A673 (cell line): ENCODE results near the gene SYT7. TPM values are rescaled to one million over a fixed set of nuclear protein-coding genes. Genes with fewer than 3 reads are reported as not detected.

Source experiments
- BruUV-seq: library from RNA; stranded (reverse); fragments of 400-500 nt; replicated peaks from 2 replicates; lab custom pipeline; 2021; lab: Mats Ljungman, UMichigan
- CTCF ChIA-PET: fragments of 300-600 bp; sonication (Branson Sonifier 250); formaldehyde crosslinking; loops from one replicate; lab custom pipeline; 2022; ENCODE audit warnings: antibody characterized with exemption; lab: Charles Lee
- POLR2A ChIA-PET: fragments of 300-600 bp; sonication (Branson Sonifier 250); formaldehyde crosslinking; loops from one replicate; lab custom pipeline; 2022; ENCODE audit warnings: antibody characterized with exemption; ENCODE audit not compliant: low non-redundant PET; lab: Charles Lee
- DNase-seq: peaks from one replicate; pipeline ENCODE4 v3.0.0-alpha.2; 2015; ENCODE audit warnings: low spot score
- H3K27ac ChIP-seq: fragments of 200-600 bp; sonication (generic); 2 replicates; pipeline ENCODE4 v1.5.1; 2016; ENCODE audit warnings: mixed run types, low read depth, mild to moderate bottlenecking, mixed read lengths, antibody characterized with exemption, low read length; ENCODE audit not compliant: poor library complexity, severe bottlenecking
- H3K27me3 ChIP-seq: fragments of 200-600 bp; sonication (generic); replicated peaks from 2 replicates; pipeline ENCODE4 v1.6.1; 2017; ENCODE audit warnings: mixed run types, low read depth, mild to moderate bottlenecking, mixed read lengths, antibody characterized with exemption, low read length; ENCODE audit not compliant: insufficient read depth, poor library complexity
- H3K36me3 ChIP-seq: fragments of 200-600 bp; sonication (generic); 2 replicates; pipeline ENCODE4 v1.6.1; 2016; ENCODE audit warnings: mixed run types, mild to moderate bottlenecking, mixed read lengths, antibody characterized with exemption, low read length; ENCODE audit not compliant: insufficient read depth, poor library complexity, severe bottlenecking
- H3K4me1 ChIP-seq: fragments of 200-600 bp; sonication (generic); 2 replicates; pipeline ENCODE4 v1.6.1; 2017; ENCODE audit warnings: mixed run types, mild to moderate bottlenecking, mixed read lengths, antibody characterized with exemption, low read length; ENCODE audit not compliant: insufficient read depth, poor library complexity, severe bottlenecking
- H3K4me3 ChIP-seq: fragments of 200-600 bp; sonication (generic); 2 replicates; pipeline ENCODE4 v1.5.1; 2016; ENCODE audit warnings: low read depth, mixed run types, mild to moderate bottlenecking, mixed read lengths, low read length; ENCODE audit not compliant: poor library complexity, severe bottlenecking
- H3K9me3 ChIP-seq: fragments of 200-600 bp; sonication (generic); 2 replicates; pipeline ENCODE4 v1.6.1; 2016; ENCODE audit warnings: mixed run types, low read depth, mild to moderate bottlenecking, mixed read lengths, antibody characterized with exemption, low read length; ENCODE audit not compliant: poor library complexity, severe bottlenecking
- CTCF ChIP-seq: fragments of 300-800, 200-600 bp; sonication (generic); conservative IDR thresholded peaks from 2 replicates; pipeline ENCODE4 v1.5.1; 2017; ENCODE audit warnings: low read depth, mild to moderate bottlenecking, antibody characterized with exemption, low read length, moderate library complexity, mixed read lengths
- EZH2 ChIP-seq: fragments of 200-600 bp; sonication (generic); IDR thresholded peaks from 2 replicates; pipeline ENCODE4 v1.6.1; 2017; ENCODE audit warnings: borderline replicate concordance, low read depth, mild to moderate bottlenecking, mixed read lengths, antibody characterized with exemption, low read length; ENCODE audit not compliant: poor library complexity, severe bottlenecking
- intact Hi-C: fragments of 100-400 bp; cut with micrococcal nuclease; formaldehyde crosslinking; loops from one replicate; pipeline ENCODE4 v1.10.0; 2022; ENCODE audit not compliant: unreplicated experiment
- total RNA-seq: library from RNA; stranded (reverse); gene quantifications from 2 replicates; pipeline ENCODE4 v1.2.3, GENCODE V29; 2021

SYT7 gene
- total RNA-seq, 1 experiment from 2014 or later = 1.3 TPM

GRCh38 chr11:61560751-61561150 is 20.1 kb downstream of the SYT7 start:
- Histone ChIP-seq H3K4me1 (no peaks in the 10 kb centered on the region), H3K27me3 (peaks cover 59% of the 10 kb centered on the region), H3K27ac (no peak overlapping the region), H3K36me3 (no peaks in the 10 kb centered on the region), H3K9me3 (no peaks in the 10 kb centered on the region), H3K4me3 (no peak overlapping the region)
- BruUV-seq = no TSS peak
- intact Hi-C loops = no loop called here
- POLR2A ChIA-PET = no interaction called here
- DNase-seq = no peak
- CTCF ChIA-PET = no interaction called here
- TF ChIP-seq EZH2 (no peak), CTCF (no peak)

- TF ChIP-seq CTCF = no peak
- no peak for TF ChIP-seq EZH2
- Histone ChIP-seq H3K27ac (no peak overlapping the region), H3K36me3 (no peaks in the 10 kb centered on the region), H3K27me3 (peaks cover 55% of the 10 kb centered on the region), H3K4me1 (peaks cover 21% of the 10 kb centered on the region), H3K9me3 (no peaks in the 10 kb centered on the region), H3K4me3 (no peak overlapping the region)
- DNase-seq = no peak
- CTCF ChIA-PET = interaction anchor here (0.5 kb wide), 1 partner anchor 25 kb away, joined by 6 read pairs; no protein-coding TSS in a partner anchor
- no TSS peak for BruUV-seq
- intact Hi-C loops = no loop called here
- POLR2A ChIA-PET = no interaction called here
Observed at GRCh38 chr11:61556621-61557020, 24.3 kb downstream of the SYT7 start.

- Histone ChIP-seq H3K4me3 (peak overlapping the region; percentile 23), H3K27ac (no peak overlapping the region), H3K4me1 (peaks cover 21% of the 10 kb centered on the region), H3K36me3 (no peaks in the 10 kb centered on the region), H3K9me3 (no peaks in the 10 kb centered on the region), H3K27me3 (peaks cover 49% of the 10 kb centered on the region)
- BruUV-seq = no TSS peak
- POLR2A ChIA-PET = no interaction called here
- no peak for TF ChIP-seq EZH2
- no peak for TF ChIP-seq CTCF
- CTCF ChIA-PET = interaction anchor here (0.5 kb wide), 1 partner anchor 25 kb away, joined by 6 read pairs; no protein-coding TSS in a partner anchor
- intact Hi-C loops = no loop called here
- DNase-seq = no peak
Observed at GRCh38 chr11:61555978-61556377, 24.9 kb downstream of the SYT7 start.
